ENCODE measurements around the gene SPAG9.

Gene SPAG9

GRCh38 chr17:50955667-50956120 lies 165.0 kb downstream of the SPAG9 start:
- DNase-seq (ENCODE audit: extremely low read depth, low read depth): no peak
- no peak for TF ChIP-seq CTCF (IDR thresholded peaks at IDR 0.05; ENCODE audit: low read depth, low read length, missing control alignments)
- no peak overlapping the region for H3K4me3 ChIP-seq (replicated peaks; ENCODE audit: low read depth, low read length)

DNA sequence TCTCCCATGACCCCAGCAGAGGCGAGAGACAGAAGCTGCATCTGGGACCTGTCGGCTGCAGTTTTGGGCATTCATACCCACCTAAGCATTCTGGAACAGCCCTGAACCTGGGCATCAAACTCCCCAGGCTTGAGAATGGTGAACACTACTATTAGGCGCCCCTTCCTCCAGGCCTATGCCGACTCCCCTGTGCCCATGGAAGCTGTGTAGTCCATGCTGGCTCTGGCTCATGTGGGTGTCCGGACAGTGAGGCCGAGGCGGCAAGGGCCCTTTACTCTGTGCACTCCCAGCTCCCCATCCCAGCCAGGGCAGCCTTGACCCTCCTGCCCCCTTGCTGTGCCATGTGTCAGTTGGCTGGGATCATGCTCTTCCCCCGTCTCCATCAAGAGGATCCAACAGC lies 165.5 kb downstream of the SPAG9 start:
- DNase-seq (ENCODE audit: extremely low read depth, low read depth): no peak
- no peak for TF ChIP-seq CTCF (IDR thresholded peaks at IDR 0.05; ENCODE audit: low read depth, low read length, missing control alignments)
- no peak overlapping the region for H3K4me3 ChIP-seq (replicated peaks; ENCODE audit: low read depth, low read length)

- H3K4me3 ChIP-seq (replicated peaks; ENCODE audit: low read depth, low read length): no peak overlapping the region
- no peak for DNase-seq (ENCODE audit: extremely low read depth, low read depth)
- TF ChIP-seq CTCF (IDR thresholded peaks at IDR 0.05; ENCODE audit: low read depth, low read length, missing control alignments): no peak
These were observed 166.0 kb downstream of the SPAG9 start for GRCh38 chr17:50954641-50955121.

DNA sequence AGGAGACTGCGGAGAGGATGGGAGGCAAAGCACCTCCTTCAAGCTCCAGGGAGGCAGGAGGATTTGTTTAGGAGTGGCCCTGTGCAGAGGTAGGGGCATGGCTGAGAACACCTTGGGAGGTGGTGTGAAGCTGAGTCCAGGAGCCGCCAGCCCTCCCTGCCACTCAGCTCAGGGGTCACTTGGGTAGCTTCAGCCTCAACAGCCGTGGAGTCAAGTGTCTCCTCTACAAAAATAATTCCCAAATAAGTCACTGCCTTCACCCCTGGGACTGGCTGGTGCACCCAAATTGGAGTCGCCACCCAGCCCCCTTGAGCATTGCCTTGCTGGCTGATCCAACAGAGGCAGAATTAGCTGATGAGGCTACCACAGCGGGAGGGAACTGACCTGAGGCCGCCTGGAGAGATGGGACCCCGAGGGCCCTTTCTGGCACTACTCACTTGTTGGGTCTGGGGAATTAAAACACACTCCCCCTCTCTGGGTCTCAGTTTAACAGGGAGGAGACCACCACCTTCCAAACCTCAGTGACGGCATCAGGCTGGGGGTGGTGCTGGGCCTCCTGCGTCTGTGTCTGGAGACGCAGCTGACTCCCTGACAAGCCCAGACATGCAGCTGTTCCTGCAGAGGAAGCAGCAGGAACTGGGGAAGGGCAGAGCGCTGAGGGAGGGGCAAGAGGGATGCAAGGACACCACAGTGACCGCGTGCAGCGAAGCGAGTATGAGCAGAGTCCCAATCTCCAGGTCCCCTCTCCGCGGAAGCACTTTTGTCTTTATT lies 166.7 kb downstream of the SPAG9 start:
- H3K4me3 ChIP-seq (replicated peaks; ENCODE audit: low read depth, low read length): no peak overlapping the region
- no peak for TF ChIP-seq CTCF (IDR thresholded peaks at IDR 0.05; ENCODE audit: low read depth, low read length, missing control alignments)
- DNase-seq (ENCODE audit: extremely low read depth, low read depth): peak; percentile 61

DNA sequence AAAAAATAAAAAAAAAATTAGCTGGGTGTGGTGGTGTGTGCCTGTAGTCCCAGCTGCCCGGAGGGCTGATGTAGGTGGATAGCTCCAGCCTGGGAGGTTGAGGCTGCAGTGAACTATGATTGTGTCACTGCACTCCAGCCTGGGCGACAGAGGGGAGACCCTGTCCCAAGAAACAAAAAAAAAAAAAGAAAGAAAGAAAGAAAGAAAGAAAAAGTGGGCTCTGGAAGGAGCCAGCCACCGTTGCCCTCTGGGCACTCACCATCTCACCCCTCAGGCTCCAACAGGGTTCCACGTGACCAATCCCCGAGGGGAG lies 167.2 kb downstream of the SPAG9 start:
- no peak for DNase-seq (ENCODE audit: extremely low read depth, low read depth)
- TF ChIP-seq CTCF (IDR thresholded peaks at IDR 0.05; ENCODE audit: low read depth, low read length, missing control alignments): no peak
- H3K4me3 ChIP-seq (replicated peaks; ENCODE audit: low read depth, low read length): no peak overlapping the region

GRCh38 chr17:50952889-50953288 lies 167.8 kb downstream of the SPAG9 start:
- no peak for DNase-seq (ENCODE audit: extremely low read depth, low read depth)
- TF ChIP-seq CTCF (IDR thresholded peaks at IDR 0.05; ENCODE audit: low read depth, low read length, missing control alignments): no peak
- no peak overlapping the region for H3K4me3 ChIP-seq (replicated peaks; ENCODE audit: low read depth, low read length)

GRCh38 chr17:50952013-50952412 lies 168.7 kb downstream of the SPAG9 start:
- no peak for DNase-seq (ENCODE audit: extremely low read depth, low read depth)
- TF ChIP-seq CTCF (IDR thresholded peaks at IDR 0.05; ENCODE audit: low read depth, low read length, missing control alignments): no peak
- H3K4me3 ChIP-seq (replicated peaks; ENCODE audit: low read depth, low read length): no peak overlapping the region

Data from HFF-Myc (cell line).